NCI-H82 treated with DMSO at 0.1 percent for 48 hours (cell line): Measurements from ENCODE around the gene ANKRD6.
"Not testable (repeated sequence)": the region's sequence is repeated elsewhere in the genome, so short reads cannot be mapped to it uniquely, and the experiment has no call there.

Source experiments
- DNase-seq: peaks from one replicate; lab custom pipeline; 2025; ENCODE audit not compliant: unreplicated experiment; lab: John Stamatoyannopoulos, UW

The ANKRD6 gene

DNA sequence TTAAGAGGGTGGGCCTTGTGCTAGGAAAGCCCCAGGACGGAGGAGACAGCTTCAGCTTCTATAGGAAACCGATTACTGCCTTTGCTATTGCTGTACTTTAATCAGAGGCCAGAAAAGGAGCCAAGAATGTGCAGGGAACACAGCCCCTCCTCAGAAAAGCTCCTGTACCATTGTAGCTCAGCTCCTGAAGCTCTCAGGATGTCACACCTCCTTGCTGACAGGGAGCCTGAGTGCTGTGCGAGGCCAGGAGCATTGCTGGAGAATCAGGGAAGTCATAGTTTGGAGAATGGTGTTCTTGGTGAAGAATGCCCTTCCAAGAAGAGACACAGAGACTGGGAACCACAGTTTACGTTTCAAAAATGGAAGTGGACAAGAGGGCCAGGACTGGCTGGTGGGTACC, 158.8 kb downstream of the ANKRD6 start:
- no peak for DNase-seq

DNA sequence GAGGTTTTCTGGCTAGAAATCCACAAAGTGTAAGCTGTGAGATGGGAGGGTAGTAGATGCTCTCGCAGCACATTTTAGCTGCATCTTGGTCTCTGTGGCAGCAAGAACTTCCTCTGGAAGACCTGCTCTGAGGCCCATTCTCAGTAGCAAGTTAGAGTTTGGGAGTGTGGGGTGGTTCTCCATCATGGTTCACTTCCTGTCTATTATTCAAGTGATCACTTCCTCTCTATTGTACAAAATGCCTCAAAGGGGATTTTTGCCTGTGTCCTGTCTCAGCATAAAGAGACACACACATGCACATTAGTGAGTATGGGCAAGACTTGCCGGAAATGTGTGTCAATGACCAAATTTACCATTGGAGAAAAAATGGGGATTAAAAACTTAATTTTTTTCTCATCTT, 163.1 kb downstream of the ANKRD6 start:
- no peak for DNase-seq

DNA sequence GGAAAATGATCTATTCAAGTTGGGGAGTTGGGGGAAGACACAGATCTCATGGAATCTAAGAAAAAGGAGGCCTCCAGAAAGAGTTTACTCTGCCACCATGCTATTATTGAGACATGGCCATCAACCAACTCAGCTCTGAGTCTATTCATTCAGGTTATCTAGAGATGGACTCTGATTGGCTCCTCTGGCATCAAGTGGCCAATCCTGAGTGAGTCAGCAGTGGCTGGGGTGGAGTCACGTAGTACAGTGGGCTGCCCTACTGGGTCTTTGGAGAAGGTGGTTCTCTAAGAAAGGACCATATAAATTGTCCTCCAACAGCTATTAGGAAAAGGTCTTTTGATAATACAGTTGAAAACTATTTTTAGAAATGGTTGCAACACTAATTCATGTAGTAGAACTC, 163.5 kb downstream of the ANKRD6 start:
- DNase-seq: no peak

DNA sequence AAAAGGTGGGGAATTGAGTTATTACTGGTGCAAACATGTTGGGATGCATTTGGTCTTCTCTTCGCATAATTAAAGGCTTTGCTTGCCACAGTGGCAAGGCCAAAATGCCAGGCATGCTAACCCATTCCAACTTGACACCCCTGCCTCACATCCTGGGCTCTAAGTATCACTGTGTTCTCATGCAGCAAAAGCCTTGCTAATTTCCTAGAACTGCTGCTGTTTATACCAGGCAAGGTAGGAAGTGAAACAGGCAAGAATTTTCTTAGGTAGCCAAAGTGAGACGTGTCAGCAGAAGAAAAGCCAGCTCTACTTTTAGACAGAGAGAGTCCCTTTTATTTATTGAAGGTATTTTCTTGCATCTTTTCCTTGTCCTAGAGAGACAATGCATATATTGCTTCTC, 164.4 kb downstream of the ANKRD6 start:
- DNase-seq: no peak

DNA sequence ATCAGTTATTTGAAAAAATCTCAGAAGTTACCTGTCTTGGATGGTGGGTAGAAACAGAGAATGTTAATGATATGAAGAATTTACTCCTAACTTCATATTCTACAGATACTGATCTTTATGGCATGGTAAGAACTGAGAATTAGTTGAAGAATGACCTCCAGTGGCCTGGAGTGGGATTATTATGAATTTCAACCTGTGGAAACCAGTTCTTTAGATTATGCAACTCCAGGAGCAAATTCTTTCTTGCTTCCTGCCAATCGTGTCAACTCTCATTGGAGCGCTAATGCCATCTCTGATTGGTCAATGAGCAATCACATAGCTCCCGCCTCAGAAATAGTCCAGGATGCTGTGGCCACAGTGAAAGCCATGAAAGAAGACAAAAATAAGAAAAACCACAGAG, 165.0 kb downstream of the ANKRD6 start:
- DNase-seq: no peak

DNA sequence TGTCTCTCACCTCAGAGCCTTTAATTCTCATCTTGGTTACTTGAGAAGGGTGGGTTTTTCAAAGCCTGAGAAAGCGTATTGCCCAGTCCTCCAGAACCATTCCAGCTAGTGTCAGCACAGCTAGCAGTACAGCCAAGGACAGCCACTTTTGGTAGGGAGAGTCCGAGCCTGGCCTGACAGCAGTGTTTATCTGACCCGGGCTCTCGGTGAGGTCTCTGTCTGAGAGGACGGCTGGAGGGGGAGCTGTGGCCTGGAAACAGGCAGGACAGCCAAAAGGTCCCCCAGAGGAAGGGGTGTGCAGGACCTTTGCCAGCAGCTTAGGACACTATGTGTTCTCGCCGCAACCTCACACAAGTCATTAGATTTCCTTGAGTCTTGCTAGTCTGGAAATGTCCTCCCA, 166.8 kb downstream of the ANKRD6 start:
- DNase-seq: no peak

DNA sequence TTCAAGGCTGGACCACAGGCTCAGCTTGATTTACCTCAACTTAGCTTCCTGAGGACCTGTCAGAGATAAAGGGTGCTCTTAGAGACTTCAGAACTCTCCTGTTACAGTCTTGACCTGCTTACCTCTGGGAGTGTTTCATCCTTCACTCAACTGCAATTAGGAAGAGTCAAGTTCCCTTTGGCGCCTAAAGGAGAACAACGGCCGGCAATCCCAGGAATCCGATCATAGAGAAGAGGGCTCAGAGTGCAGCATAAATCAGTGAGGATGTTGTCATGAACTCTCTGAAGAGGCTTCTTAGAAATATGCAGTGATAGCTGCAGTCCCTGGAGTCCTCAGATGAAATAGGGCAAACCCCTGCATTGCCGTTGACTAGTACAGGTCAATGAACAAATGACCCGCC, 169.2 kb downstream of the ANKRD6 start:
- no peak for DNase-seq

DNA sequence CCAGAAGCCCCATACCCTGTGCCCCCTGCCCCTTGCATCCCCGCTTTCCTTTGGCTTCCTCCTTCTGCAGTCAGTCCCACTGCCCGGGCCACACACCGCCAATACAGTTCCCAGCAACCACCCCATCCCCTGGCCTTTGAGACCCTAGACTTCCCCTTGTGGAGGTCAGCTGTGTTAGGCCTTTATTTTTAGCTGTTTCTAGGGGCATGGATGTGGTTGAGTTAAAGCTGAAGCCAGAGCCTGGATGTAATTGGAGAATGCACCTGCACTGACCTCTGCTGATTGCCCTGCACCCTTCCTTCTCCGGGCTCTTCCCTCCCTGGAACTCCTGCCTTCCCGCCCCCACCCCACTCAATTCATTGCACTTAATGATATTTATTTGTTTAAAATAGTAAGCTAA, 171.7 kb downstream of the ANKRD6 start:
- no peak for DNase-seq

DNA sequence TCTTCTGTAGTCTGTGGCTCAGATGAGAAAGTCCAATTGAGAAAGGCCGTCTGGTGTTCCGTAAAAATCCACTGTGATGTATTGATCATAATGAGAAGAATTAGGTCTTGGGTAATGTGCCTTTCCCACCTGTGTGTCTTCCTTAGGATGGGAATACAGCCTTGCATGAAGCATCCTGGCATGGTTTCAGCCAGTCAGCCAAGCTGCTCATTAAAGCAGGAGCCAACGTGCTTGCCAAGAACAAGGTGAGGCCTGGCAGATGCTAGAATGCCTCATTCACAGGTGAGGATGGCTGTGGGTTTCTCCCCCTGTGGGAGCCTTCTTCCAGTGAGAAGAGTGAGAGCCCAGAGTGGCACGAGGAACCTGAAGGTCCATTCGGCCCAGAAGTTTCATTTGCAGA, 172.9 kb downstream of the ANKRD6 start:
- DNase-seq: no peak

DNA sequence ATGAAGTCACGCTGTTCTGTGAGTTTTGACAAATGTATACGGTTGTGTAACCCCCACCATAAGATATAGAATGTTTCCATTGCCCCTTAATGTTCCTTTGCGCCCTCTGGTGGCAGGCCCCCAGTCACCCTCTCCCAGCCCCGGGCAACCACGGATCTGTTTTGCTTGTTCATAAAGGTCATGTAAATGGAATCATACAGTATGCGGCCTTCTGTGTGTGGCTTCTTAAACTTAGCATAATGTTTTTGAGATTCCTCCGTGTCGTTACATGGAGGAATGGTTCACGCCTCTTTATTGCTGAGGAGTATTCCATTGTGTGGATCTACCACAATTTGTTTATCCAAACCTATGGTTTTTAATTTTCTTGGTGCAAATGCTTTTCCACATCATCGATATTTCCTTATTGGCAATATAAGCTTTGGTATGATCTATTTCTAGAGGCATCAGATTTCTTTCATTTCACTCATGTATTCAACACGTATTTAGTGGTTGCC, 177.2 kb downstream of the ANKRD6 start:
- DNase-seq: peak; percentile 41

DNA sequence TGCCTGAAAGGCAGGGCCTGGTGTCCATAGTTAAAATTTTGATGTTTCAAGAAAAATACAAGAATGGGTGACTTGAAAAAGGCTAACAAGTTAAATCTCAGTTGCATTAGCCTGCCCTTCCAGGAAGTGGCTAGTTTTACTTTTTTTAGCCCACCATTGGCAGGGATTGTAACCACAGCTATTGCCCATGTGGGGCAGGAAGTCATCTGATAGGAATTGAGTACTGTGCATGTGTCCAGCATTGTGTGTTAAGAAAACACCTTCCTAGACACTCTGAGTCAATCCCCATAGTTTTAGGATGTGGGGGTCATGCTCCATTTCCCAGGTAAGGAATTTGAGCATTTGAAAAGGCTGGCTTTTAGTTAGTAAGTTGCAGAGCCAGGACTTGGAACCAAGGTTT, 178.7 kb downstream of the ANKRD6 start:
- DNase-seq: no peak

DNA sequence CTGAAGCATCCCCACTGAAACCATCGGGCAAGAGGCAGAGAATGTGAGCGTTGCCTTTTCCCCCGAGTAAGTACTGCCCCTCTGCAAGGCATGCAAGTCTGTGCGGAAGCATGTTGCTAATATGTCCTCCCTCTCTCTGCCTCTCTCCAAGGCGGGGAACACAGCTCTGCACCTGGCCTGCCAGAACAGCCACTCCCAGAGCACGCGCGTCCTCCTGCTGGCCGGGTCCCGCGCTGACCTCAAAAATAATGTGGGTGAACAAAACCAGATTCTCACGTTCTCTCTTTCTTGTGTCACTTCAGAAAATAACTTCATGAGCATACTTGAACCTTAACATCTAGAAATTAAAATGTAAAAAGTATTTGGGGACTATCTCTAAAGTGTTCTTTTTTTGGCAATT, 179.2 kb downstream of the ANKRD6 start:
- DNase-seq: no peak

DNA sequence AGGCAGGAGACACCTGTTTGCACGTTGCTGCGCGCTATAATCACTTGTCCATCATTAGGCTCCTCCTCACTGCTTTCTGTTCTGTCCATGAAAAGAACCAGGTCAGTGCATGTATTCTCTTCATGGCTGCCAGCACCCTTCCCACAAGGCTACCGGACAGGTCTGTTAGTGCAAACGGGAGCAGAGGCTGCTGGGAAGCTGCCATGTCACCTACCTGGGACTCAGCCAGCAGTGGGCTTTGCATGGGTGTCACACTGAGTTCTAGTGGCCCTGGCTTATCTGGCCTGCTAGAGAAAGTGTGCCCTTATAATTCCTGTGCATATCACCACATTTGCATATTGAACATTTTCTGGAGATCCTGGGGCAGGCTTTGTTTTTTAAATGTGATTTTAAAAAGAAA, 180.8 kb downstream of the ANKRD6 start:
- DNase-seq: no peak

DNA sequence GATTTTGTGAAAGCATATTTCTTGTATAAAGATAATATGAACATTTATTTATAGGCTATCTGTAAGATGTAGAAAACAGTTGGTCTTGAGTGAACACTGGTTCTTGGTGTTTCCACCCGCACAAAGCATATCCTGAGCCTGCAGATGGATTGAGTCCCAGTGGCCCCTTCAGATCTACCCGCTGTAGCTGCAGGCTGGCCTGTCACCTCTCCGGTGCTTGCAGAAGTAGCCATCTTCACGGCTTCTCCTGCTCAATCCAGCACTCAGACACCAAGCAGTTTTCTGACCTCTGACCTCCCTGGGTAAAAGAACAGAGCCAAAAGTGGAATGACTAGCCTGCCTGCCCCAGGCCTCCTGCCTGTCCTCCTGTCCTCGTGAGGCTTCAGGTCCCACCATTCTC, 182.9 kb downstream of the ANKRD6 start:
- DNase-seq: no peak

DNA sequence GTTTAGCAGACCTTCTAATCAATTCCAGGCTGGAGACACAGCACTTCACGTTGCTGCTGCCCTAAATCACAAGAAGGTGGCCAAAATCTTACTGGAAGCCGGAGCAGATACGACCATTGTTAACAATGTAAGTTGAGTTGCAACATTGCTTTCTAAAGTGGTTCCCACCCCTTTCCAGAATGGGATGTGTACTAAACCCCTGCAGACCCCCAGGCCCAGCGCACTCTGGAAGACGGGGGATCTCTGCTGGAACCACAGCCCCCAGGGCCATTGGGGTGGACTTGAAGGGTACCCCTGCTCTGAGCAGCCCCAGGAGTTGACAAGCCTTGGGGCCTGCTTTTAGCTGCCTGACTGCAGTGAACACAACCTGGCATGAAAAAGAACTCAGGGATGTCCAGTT, 183.6 kb downstream of the ANKRD6 start:
- no peak for DNase-seq

DNA sequence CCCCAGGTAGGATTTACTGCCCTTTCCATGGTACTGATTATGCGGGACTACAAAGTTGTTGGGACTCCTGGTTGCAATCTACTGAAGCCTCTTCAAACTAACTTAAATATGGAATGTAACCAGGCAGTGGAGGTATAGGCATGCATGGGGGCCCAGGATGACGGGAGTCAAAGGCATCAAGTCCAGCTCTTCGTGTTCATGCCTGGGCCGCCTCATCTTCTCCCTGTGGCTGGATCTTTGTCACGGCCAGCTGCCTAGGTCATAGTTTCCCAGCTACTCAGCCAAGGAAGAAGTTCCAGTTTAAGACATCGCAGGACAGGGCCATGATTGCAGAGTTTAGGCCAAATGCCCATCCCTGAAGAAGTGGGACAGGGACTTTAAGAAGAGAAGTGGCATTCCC, 185.1 kb downstream of the ANKRD6 start:
- no peak for DNase-seq

DNA sequence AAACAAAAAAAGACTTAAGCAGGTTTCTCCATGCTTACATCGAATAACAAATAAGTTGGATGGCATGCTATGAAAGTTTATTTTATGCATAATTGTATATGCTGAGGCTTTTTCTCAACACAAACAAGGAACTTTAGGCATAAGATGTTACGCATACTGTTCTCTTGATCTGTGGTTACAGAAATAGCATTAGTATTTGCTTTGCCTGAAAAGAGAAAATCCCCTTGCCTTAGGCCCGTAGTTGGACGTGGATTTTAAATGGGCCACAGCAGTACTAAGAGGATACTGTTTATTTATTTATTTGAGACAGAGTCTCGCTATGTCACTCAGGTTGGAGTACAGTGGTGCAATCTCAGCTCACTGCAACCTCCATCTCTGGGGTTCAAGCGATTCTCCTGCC, 186.6 kb downstream of the ANKRD6 start:
- DNase-seq: no peak

DNA sequence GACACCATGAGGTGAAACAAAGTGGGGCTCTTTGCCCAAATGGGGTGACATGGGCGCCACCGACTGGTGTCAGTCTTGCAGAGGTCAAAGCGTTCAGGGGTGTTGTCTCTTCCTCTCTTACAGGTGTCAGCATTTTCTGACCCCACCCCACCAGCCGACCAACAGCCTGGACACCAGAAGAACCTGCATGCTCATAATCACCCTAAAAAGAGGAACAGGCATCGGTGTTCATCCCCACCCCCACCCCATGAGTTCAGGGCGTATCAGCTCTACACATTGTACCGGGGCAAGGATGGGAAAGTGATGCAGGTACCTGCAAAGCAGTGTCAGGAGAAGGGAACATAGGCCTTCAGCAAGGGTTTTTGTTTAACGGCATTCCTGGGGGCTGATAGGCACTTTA, 190.8 kb downstream of the ANKRD6 start:
- no peak for DNase-seq

DNA sequence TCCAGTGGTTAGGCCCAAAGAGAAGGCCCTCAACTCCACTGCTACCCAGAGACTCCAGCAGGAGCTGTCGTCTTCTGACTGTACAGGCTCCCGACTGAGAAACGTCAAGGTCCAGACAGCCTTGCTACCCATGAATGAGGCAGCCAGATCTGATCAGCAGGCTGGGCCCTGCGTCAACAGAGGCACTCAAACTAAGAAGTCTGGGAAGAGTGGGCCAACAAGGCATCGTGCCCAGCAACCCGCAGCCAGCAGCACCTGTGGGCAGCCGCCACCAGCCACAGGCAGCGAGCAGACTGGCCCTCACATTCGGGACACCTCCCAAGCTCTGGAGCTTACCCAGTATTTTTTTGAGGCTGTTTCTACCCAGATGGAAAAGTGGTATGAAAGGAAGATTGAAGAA, 197.5 kb downstream of the ANKRD6 start:
- no peak for DNase-seq

DNA sequence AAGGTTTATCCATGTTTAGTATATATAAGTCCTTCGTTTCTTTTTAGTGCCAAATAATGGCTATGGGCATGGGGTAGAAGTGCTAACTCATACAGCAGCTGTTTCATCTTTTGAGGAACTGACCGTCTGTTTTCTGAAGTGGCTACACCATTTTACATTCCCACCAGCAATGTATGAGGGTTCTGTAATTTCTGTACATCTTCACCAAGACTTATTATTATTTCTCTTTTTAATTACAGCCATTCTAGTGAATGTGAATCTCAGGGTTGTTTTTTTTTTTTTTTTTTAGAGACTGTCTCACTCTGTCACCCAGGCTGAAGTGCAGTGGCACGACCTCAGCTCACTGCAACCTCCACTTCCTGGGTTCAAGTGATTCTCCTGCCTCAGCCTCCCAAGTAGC, 203.5 kb downstream of the ANKRD6 start:
- DNase-seq: not testable (repeated sequence)

DNA sequence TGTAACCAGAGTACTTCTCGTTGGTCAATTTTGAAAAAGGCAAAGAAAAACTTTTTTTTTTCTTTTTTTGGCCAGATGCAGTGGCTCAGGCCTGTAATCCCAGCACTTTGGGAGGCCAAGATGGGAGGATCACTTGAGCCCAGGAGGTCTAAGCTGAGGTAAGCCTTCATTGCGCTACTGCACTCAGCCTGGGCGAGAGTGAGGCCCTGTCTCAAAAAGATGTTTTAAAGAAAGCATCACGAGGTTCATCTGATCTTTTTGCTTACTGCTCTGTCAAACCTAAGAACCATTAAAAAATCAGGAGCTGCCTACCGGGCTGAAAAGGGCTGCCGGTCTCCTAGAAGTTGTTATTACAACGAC, 205.0 kb downstream of the ANKRD6 start:
- DNase-seq: no peak

DNA sequence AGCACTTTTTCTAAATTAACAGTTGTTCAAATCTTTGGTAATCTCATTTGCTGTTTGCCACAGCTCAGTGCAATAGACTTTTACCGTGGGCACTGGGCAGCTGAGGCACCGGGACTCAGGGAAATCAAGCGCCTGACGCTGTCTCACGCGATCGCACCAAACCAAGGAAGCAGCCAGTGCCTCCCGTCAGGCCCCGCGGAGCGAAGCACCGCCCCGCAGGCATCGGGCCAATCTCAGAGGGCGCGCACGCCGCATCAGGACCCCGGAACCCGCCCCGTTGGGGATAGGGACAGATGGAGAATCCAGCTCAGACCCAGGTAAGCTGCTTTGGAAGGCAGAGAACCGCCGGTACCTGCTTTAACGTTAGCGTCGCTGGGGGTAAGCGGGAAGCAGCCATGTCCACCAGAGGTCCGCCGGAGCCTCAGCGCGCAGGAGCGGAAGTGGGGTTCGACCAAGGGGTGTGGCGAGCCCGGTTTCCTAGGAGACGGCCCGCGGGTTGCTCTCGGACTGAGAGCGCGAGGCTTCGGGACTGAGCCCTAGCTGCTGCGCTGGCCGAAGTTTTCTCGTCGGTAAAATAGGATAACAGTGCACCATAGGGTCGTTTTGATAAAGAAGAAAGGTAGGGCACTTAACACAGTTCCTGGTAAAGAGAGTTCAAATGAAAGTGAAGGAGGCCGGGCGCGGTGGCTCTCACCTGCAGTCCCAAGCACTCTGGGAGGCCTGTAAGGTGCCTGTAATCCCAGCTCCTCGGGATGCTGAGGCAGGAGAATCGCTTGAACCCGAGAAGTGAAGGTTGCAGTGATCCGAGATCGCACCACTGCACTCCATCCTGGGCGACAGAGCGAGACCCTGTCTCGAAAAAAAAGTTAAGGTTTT, 205.6 kb downstream of the ANKRD6 start, which contains the start of gene LYRM2:
Gene LYRM2 (minus strand): TSS at position 428 of the 876 bp plus-strand sequence. CDS start 31 bp downstream, at position 397.
- DNase-seq: peak; percentile 66

DNA sequence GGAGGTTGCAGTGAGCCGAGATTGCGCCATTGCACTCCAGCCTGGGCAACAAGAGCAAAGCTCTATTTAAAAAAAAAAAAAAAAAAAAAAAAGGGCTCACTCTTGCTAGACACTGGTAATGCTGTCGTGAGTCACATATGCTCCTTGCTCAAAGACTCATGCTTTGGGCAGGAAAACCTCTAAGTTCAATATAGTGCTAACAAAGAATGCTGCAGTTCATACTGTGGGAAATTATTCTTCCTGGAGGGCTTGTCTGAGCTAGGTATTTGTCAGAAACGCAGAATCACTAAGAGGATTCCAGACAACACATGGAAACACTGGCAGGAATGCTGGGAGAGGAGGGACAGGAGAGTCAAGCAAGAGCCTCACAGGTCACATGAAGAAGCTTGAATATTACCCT, 207.9 kb downstream of the ANKRD6 start:
- DNase-seq: no peak
